ENCODE results near the gene CWC15.

Gene CWC15

GRCh38 chr11:94960488-94960887 is 12.9 kb downstream of the CWC15 start:
- no peak for TF ChIP-seq CTCF (IDR thresholded peaks at IDR 0.05; ENCODE audit: low read depth, low read length, missing control alignments)
- no peak for DNase-seq
- H3K4me3 ChIP-seq (ENCODE audit: low read depth, low read length), result no peak overlapping the region
- H3K27ac ChIP-seq, result no peak overlapping the region
- in situ Hi-C loops (cut with HindIII; ENCODE audit: low pct_ligation_motif_present, low sequenced_read_pairs), result no loop called here
- peaks cover 22% of the 10 kb centered on the region for H3K36me3 ChIP-seq (replicated peaks)
- H3K27me3 ChIP-seq (replicated peaks), result no peaks in the 10 kb centered on the region

GRCh38 chr11:94959179-94959578 is 14.2 kb downstream of the CWC15 start:
- H3K27ac ChIP-seq, result no peak overlapping the region
- TF ChIP-seq CTCF (IDR thresholded peaks at IDR 0.05; ENCODE audit: low read depth, low read length, missing control alignments), result no peak
- no peaks in the 10 kb centered on the region for H3K27me3 ChIP-seq (replicated peaks)
- peaks cover 11% of the 10 kb centered on the region for H3K36me3 ChIP-seq (replicated peaks)
- in situ Hi-C loops (cut with HindIII; ENCODE audit: low pct_ligation_motif_present, low sequenced_read_pairs), result no loop called here
- no peak for DNase-seq
- H3K4me3 ChIP-seq (ENCODE audit: low read depth, low read length), result no peak overlapping the region

- in situ Hi-C loops (cut with HindIII; ENCODE audit: low pct_ligation_motif_present, low sequenced_read_pairs), result no loop called here
- TF ChIP-seq CTCF (IDR thresholded peaks at IDR 0.05; ENCODE audit: low read depth, low read length, missing control alignments), result no peak
- Histone ChIP-seq H3K4me3 (ENCODE audit: low read depth, low read length) (no peak overlapping the region), H3K27me3 (replicated peaks) (no peaks in the 10 kb centered on the region), H3K27ac (peak overlapping the region; percentile 23), H3K36me3 (replicated peaks) (peaks cover 9% of the 10 kb centered on the region)
- peak; percentile 24 for DNase-seq
Measured at GRCh38 chr11:94958121-94958696, 15.1 kb downstream of the CWC15 start.

- Histone ChIP-seq H3K27ac (no peak overlapping the region), H3K4me3 (ENCODE audit: low read depth, low read length) (no peak overlapping the region), H3K27me3 (replicated peaks) (no peaks in the 10 kb centered on the region), H3K36me3 (replicated peaks) (peaks cover 5% of the 10 kb centered on the region)
- in situ Hi-C loops (cut with HindIII; ENCODE audit: low pct_ligation_motif_present, low sequenced_read_pairs), result no loop called here
- TF ChIP-seq CTCF (IDR thresholded peaks at IDR 0.05; ENCODE audit: low read depth, low read length, missing control alignments), result no peak
- no peak for DNase-seq
Measured at GRCh38 chr11:94956963-94957362, 16.4 kb downstream of the CWC15 start.

- in situ Hi-C loops (cut with HindIII; ENCODE audit: low pct_ligation_motif_present, low sequenced_read_pairs), result no loop called here
- Histone ChIP-seq H3K36me3 (replicated peaks) (no peaks in the 10 kb centered on the region), H3K27me3 (replicated peaks) (no peaks in the 10 kb centered on the region), H3K27ac (no peak overlapping the region), H3K4me3 (ENCODE audit: low read depth, low read length) (no peak overlapping the region)
- DNase-seq, result no peak
- TF ChIP-seq CTCF (IDR thresholded peaks at IDR 0.05; ENCODE audit: low read depth, low read length, missing control alignments), result no peak
Measured at GRCh38 chr11:94954753-94955152, 18.6 kb downstream of the CWC15 start.

GRCh38 chr11:94948070-94948617 is 25.2 kb downstream of the CWC15 start:
- Histone ChIP-seq H3K27me3 (replicated peaks) (no peaks in the 10 kb centered on the region), H3K27ac (peak overlapping the region; percentile 12), H3K4me3 (ENCODE audit: low read depth, low read length) (no peak overlapping the region), H3K36me3 (replicated peaks) (no peaks in the 10 kb centered on the region)
- no peak for DNase-seq
- no peak for TF ChIP-seq CTCF (IDR thresholded peaks at IDR 0.05; ENCODE audit: low read depth, low read length, missing control alignments)
- in situ Hi-C loops (cut with HindIII; ENCODE audit: low pct_ligation_motif_present, low sequenced_read_pairs), result no loop called here
